BLaER1 (cell line): ENCODE results near the gene AUTS2.

ENCODE experiments used
- H3K27ac ChIP-seq: shearing (Covaris generic); formaldehyde crosslinking; 2 replicates; pipeline ENCODE4 v1.8.1; 2022
- H3K27me3 ChIP-seq: shearing (Covaris generic); formaldehyde crosslinking; 2 replicates; pipeline ENCODE4 v1.8.1; 2022
- H3K36me3 ChIP-seq: shearing (Covaris generic); formaldehyde crosslinking; 2 replicates; pipeline ENCODE4 v1.8.1; 2022
- H3K4me1 ChIP-seq: shearing (Covaris generic); formaldehyde crosslinking; 2 replicates; pipeline ENCODE4 v1.8.1; 2022
- H3K4me2 ChIP-seq: shearing (Covaris generic); formaldehyde crosslinking; 2 replicates; pipeline ENCODE4 v1.8.1; 2022
- H3K4me3 ChIP-seq: shearing (Covaris generic); formaldehyde crosslinking; 2 replicates; pipeline ENCODE4 v1.8.1; 2022
- H3K9ac ChIP-seq: shearing (Covaris generic); formaldehyde crosslinking; 2 replicates; pipeline ENCODE4 v1.8.1; 2022
- H3K9me3 ChIP-seq: shearing (Covaris generic); formaldehyde crosslinking; 2 replicates; pipeline ENCODE4 v1.8.1; 2022
- H4K20me1 ChIP-seq: shearing (Covaris generic); formaldehyde crosslinking; 2 replicates; pipeline ENCODE4 v1.8.1; 2022
- Cebpa-rat ChIP-seq: shearing (Covaris generic); IDR thresholded peaks from 2 replicates; pipeline ENCODE4 v1.8.1; 2022

Gene AUTS2

DNA sequence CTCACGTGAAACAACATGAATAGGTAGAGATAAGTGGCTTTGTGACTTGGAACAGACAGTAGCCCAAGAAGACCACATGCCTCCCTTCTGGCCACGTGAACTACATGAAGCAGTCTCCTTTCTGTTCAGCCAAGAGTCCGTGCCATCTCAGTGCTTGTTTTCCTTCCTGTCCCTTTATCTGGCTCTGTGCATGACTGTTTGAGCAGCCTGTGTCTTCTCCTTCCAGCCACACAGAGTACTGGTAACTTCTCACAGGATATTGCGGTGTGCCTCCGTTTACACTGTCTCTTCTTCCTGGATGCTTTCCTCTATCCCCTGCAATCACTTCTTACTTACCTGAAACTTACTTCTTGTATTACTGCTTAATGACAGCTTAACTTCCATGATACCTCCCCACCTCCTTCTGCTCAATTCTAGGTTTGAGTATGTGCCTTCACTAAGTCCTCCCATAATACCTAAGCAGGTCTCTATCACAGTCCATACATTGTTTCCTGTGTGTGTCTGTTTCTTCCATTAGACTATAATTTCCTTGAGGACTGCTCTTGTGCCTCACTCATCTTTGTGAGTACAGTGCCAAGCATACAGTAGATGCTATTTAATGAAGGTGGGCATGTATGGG is 748.7 kb downstream of the AUTS2 start:
- Histone ChIP-seq H3K4me2 (peak overlapping the region; percentile 62), H4K20me1 (peaks cover 9% of the 10 kb centered on the region; the same call in 1 of the 2 replicates), H3K4me3 (no peak overlapping the region), H3K36me3 (peaks cover 7% of the 10 kb centered on the region; the same call in 1 of the 2 replicates), H3K9me3 (0 out of 2 replicates have a peak, but pooled peaks cover 16% of the 10 kb centered on the region), H3K4me1 (peaks cover 42% of the 10 kb centered on the region), H3K9ac (0 out of 2 replicates have a peak overlapping the region, but pooled peaks have one; percentile 9), H3K27ac (peak overlapping the region; percentile 52; the same call in 1 of the 2 replicates), H3K27me3 (no peaks in the 10 kb centered on the region)
- no peak for TF ChIP-seq Cebpa-rat

DNA sequence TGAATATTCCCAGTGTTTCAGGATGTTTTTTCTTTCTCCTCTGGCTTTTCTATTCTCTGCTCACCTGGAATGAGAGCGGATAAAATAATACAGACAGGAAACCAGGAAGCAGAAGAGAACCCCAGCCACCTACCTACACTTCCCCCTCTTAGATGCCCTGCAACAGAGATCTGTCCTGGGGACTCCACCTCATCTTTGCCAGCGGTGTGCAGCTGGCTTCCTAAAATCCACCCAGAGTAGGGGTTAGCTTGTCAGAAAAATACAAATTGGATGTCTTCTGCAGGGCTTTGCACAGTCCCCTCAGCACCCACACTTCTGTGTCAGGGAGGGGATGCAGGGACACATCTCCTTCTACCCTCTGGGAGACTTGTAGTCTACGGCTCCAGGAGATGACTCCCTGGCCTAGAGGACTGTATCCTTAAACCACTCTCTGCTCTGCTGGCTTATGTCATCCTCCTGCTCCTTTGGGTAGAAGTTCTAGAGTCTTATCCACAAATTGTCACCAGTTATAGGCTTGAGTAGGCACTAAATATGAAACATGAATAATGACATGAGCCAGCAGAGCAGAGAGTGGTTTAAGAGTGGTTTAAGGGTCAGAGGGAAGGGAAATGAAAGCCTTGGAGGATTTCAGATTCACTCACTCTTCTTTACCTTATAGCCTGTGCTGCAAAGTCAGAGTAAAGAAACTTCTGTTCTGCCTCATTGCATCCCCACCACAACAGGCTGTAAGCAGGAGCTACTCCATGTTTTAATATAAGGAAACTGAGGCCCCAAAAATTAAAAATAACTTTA is 749.4 kb downstream of the AUTS2 start:
- Histone ChIP-seq H3K36me3 (peaks cover 7% of the 10 kb centered on the region; the same call in 1 of the 2 replicates), H3K27ac (no peak overlapping the region), H3K4me1 (peaks cover 42% of the 10 kb centered on the region), H3K9ac (0 out of 2 replicates have a peak overlapping the region, but pooled peaks have one; percentile 9), H3K9me3 (0 out of 2 replicates have a peak, but pooled peaks cover 16% of the 10 kb centered on the region), H3K4me3 (no peak overlapping the region), H3K27me3 (no peaks in the 10 kb centered on the region), H3K4me2 (peak overlapping the region; percentile 62), H4K20me1 (peaks cover 9% of the 10 kb centered on the region; the same call in 1 of the 2 replicates)
- TF ChIP-seq Cebpa-rat: no peak

DNA sequence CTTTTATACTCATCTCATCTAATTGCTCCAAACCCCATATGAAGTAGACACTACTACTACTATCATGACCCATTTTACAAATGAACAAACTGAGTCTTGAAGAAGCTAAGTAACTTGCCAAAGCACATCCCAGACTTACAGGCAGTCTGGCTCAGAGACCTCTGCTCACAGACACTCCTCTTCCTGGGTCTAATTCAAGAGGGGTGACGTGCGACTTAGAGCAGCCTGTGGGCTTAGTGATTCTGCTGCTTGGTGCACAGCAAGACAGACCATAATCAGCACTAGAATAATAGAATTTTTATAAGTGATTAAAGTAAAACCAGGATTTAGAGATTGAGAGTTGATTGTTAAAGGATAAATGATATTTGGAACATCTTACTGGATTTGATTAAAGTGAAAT is 750.8 kb downstream of the AUTS2 start:
- Histone ChIP-seq H3K27ac (no peak overlapping the region), H3K36me3 (peaks cover 7% of the 10 kb centered on the region; the same call in 1 of the 2 replicates), H4K20me1 (peaks cover 9% of the 10 kb centered on the region; the same call in 1 of the 2 replicates), H3K27me3 (no peaks in the 10 kb centered on the region), H3K4me3 (no peak overlapping the region), H3K4me2 (peak overlapping the region; percentile 62; the same call in 1 of the 2 replicates), H3K9me3 (0 out of 2 replicates have a peak, but pooled peaks cover 16% of the 10 kb centered on the region), H3K9ac (no peak overlapping the region), H3K4me1 (peaks cover 52% of the 10 kb centered on the region)
- TF ChIP-seq Cebpa-rat: no peak

DNA sequence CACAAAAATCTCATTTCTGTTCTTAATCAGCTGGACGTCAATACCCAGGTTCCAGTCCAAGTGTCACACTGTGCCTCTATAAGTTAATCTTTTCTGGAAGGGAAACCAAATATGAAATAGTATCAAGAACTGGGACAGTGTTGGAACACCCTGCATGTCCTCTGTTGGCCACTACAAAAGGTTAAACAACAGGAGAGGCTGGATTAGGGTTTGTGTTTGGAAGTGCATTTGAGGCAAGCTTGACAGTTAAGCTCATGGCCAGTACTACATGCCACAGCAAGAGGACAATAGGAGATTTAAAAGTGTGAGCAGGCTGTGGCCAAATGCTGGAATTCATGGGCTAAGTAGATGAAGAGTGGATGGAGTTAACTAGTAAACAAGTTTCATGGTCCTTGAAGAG is 751.5 kb downstream of the AUTS2 start:
- Histone ChIP-seq H3K27ac (no peak overlapping the region), H3K4me3 (no peak overlapping the region), H3K4me1 (peaks cover 60% of the 10 kb centered on the region), H4K20me1 (peaks cover 9% of the 10 kb centered on the region; the same call in 1 of the 2 replicates), H3K4me2 (no peak overlapping the region), H3K36me3 (peaks cover 7% of the 10 kb centered on the region; the same call in 1 of the 2 replicates), H3K27me3 (no peaks in the 10 kb centered on the region), H3K9ac (no peak overlapping the region), H3K9me3 (0 out of 2 replicates have a peak, but pooled peaks cover 16% of the 10 kb centered on the region)
- TF ChIP-seq Cebpa-rat: no peak

DNA sequence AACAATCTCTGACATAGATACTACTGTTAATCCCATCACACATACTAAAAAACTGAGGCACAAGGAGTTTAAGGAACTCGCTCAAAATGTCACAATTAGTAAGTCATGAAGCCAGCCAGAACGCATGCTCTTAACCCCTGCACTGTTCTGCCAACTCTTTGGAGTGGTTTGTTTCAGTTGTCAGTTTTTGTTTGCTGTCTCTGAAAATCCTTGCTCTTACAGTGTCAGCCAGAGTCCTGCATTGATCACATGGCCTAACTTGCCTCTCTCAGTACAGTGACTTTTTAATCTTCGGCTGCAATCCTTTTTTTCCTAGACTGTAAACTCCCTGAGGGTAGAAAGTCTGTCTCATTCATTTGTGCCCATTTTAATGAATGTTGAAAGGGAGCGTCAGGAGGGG is 753.8 kb downstream of the AUTS2 start:
- Histone ChIP-seq H4K20me1 (peaks cover 9% of the 10 kb centered on the region; the same call in 1 of the 2 replicates), H3K9me3 (0 out of 2 replicates have a peak, but pooled peaks cover 16% of the 10 kb centered on the region), H3K27me3 (no peaks in the 10 kb centered on the region), H3K9ac (no peak overlapping the region), H3K4me1 (peaks cover 56% of the 10 kb centered on the region), H3K4me3 (no peak overlapping the region), H3K36me3 (peaks cover 7% of the 10 kb centered on the region; the same call in 1 of the 2 replicates), H3K4me2 (no peak overlapping the region), H3K27ac (no peak overlapping the region)
- TF ChIP-seq Cebpa-rat: no peak

DNA sequence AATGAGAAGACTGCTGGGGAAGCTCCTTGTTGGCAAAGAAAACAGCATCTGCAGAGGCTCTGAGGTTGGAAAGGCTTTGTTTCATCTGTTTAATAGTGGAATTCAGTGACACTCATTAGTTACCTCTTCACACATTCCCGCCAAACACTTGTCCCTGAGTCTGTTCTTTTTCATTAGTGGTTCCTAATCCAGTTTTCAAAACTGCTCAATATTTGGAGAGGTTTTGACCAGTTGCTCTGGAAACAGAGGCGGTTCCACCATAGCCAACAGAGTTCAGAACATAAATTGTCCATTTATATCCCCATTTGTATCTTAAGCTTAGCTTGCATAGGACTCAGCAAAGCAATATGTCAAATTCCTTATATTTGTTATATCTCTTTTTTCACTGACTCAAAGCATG is 754.6 kb downstream of the AUTS2 start:
- H3K9ac ChIP-seq: no peak overlapping the region
- no peaks in the 10 kb centered on the region for H3K27me3 ChIP-seq
- peaks cover 2% of the 10 kb centered on the region; the same call in 1 of the 2 replicates for H4K20me1 ChIP-seq
- H3K27ac ChIP-seq: no peak overlapping the region
- peaks cover 48% of the 10 kb centered on the region for H3K4me1 ChIP-seq
- H3K4me3 ChIP-seq: no peak overlapping the region
- 0 out of 2 replicates have a peak, but pooled peaks cover 16% of the 10 kb centered on the region for H3K9me3 ChIP-seq
- H3K4me2 ChIP-seq: no peak overlapping the region
- peaks cover 7% of the 10 kb centered on the region; the same call in 1 of the 2 replicates for H3K36me3 ChIP-seq
- TF ChIP-seq Cebpa-rat: no peak

DNA sequence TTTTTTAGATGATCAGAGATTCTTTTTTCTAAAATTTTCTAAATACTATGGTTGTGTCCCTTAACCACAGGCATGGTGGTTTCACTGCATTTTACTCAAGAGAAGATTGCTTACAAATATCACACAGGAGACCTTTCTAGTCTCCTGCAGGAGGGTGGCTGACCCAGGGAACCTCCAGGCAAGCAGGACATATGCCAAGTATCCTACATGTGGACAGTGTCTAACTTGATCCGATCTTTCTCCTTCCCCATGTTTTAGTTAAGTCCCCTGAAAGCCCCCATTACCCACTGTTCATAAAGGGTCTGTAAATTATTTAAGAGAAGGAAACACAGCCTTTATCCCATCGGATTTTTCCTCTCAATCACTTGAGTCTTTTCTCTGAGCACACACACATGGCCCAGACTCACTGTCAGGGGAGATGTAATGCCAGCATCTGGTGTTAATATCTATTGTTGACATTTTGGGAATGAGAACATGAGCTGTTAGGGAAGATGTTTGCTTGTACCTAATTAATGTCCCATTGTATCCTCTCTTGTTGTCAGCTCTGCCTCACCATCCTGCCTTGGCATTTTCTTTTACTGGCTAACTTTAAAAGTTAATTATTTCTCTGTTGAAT is 755.2 kb downstream of the AUTS2 start:
- Histone ChIP-seq H4K20me1 (no peaks in the 10 kb centered on the region), H3K4me1 (peaks cover 44% of the 10 kb centered on the region), H3K27me3 (no peaks in the 10 kb centered on the region), H3K4me3 (no peak overlapping the region), H3K27ac (no peak overlapping the region), H3K9me3 (0 out of 2 replicates have a peak, but pooled peaks cover 16% of the 10 kb centered on the region), H3K4me2 (0 out of 2 replicates have a peak overlapping the region, but pooled peaks have one; percentile 81), H3K9ac (no peak overlapping the region), H3K36me3 (peaks cover 11% of the 10 kb centered on the region; the same call in 1 of the 2 replicates)
- no peak for TF ChIP-seq Cebpa-rat

DNA sequence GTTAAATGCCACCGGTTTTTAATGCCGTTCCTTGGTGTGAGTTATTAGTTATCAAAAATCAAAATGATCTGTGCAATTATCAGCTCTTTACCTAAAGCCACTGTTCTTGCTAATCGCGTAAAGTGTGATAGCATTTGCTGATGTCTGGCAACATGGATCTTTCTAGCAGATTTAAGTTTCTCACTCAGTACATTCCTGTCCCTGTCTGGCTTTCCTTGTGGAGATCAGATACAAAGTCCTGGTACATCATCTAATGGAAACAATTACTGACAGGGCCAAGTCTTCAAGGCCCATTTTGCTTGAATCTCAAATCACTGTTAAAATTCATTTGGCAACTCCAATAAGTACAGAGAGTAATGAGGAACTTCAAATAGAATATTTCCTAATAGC is 755.7 kb downstream of the AUTS2 start:
- Histone ChIP-seq H3K4me2 (peak overlapping the region; percentile 81), H3K4me3 (no peak overlapping the region), H3K9ac (no peak overlapping the region), H3K36me3 (peaks cover 12% of the 10 kb centered on the region; the same call in 1 of the 2 replicates), H3K27ac (0 out of 2 replicates have a peak overlapping the region, but pooled peaks have one; percentile 33), H4K20me1 (no peaks in the 10 kb centered on the region), H3K4me1 (peaks cover 44% of the 10 kb centered on the region), H3K9me3 (0 out of 2 replicates have a peak, but pooled peaks cover 16% of the 10 kb centered on the region), H3K27me3 (no peaks in the 10 kb centered on the region)
- no peak for TF ChIP-seq Cebpa-rat
